ENCODE results near the gene PHF13.

GRCh38 chr1:6628971-6629479, 15.5 kb downstream of the PHF13 start:
- TF ChIP-seq, protein P1, sequence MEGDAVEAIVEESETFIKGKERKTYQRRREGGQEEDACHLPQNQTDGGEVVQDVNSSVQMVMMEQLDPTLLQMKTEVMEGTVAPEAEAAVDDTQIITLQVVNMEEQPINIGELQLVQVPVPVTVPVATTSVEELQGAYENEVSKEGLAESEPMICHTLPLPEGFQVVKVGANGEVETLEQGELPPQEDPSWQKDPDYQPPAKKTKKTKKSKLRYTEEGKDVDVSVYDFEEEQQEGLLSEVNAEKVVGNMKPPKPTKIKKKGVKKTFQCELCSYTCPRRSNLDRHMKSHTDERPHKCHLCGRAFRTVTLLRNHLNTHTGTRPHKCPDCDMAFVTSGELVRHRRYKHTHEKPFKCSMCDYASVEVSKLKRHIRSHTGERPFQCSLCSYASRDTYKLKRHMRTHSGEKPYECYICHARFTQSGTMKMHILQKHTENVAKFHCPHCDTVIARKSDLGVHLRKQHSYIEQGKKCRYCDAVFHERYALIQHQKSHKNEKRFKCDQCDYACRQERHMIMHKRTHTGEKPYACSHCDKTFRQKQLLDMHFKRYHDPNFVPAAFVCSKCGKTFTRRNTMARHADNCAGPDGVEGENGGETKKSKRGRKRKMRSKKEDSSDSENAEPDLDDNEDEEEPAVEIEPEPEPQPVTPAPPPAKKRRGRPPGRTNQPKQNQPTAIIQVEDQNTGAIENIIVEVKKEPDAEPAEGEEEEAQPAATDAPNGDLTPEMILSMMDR (IDR thresholded peaks at IDR 0.05), result no peak
- no peak for TF ChIP-seq POLR2A (IDR thresholded peaks at IDR 0.05)
